H1 (cell line): ENCODE data around the gene CTIF. TPM values are rescaled to one million over a fixed set of nuclear protein-coding genes. Genes with fewer than 3 reads are reported as not detected.

Experiments used
- CTCF ChIA-PET: fragments of 300-600 bp; sonication (Branson Sonifier 250); formaldehyde crosslinking; loops from one replicate; lab custom pipeline; 2021; ENCODE audit not compliant: partially characterized antibody; lab: Charles Lee
- POLR2A ChIA-PET: fragments of 300-600 bp; sonication (Branson Sonifier 250); formaldehyde crosslinking; loops from one replicate; lab custom pipeline; 2021; ENCODE audit warnings: inconsistent platforms; ENCODE audit not compliant: partially characterized antibody; lab: Charles Lee
- DNase-seq, 2 experiments: peaks; one replicate each; pipeline versions ENCODE4 v3.0.0 to v3.0.0-alpha.2; 2010 to 2022; ENCODE audit warnings: low spot score in 2 of 2, low read depth in 1 of 2, mixed read lengths in 1 of 2
- FAIRE-seq: peaks from 2 replicates; lab custom pipeline; 2011; peaks lifted over from hg19 to GRCh38; lab: Jason Lieb, UNC
- H2AFZ ChIP-seq: 2 replicates; pipeline ENCODE4 v1.8.1; 2012; ENCODE audit warnings: low read length, inconsistent platforms
- H2AK5ac ChIP-seq: 2 replicates; pipeline ENCODE4 v1.6.1; 2013; ENCODE audit warnings: low read depth, low read length
- H2BK120ac ChIP-seq: replicated peaks from 2 replicates; pipeline ENCODE3; 2013; ENCODE audit warnings: low read depth, low read length, inconsistent platforms
- H2BK12ac ChIP-seq: 2 replicates; pipeline ENCODE4 v1.6.1; 2013; ENCODE audit warnings: low read depth, low read length
- H2BK15ac ChIP-seq: 2 replicates; pipeline ENCODE4 v1.6.1; 2013; ENCODE audit warnings: low read length
- H2BK20ac ChIP-seq: 2 replicates; pipeline ENCODE4 v1.6.1; 2013; ENCODE audit warnings: low read length
- H2BK5ac ChIP-seq: 2 replicates; pipeline ENCODE4 v1.6.1; 2013; ENCODE audit warnings: low read depth, low read length
- H3K14ac ChIP-seq: 2 replicates; pipeline ENCODE4 v1.6.1; 2013; ENCODE audit warnings: inconsistent platforms; ENCODE audit not compliant: insufficient read length
- H3K18ac ChIP-seq: 2 replicates; pipeline ENCODE4 v1.6.1; 2013; ENCODE audit warnings: low read length; ENCODE audit errors: extremely low read depth
- H3K23ac ChIP-seq: 2 replicates; pipeline ENCODE4 v1.6.1; 2013; ENCODE audit warnings: inconsistent platforms; ENCODE audit not compliant: insufficient read length
- H3K23me2 ChIP-seq: 2 replicates; pipeline ENCODE4 v1.6.1; 2013; ENCODE audit warnings: low read depth, low read length
- H3K27ac ChIP-seq: 2 replicates; pipeline ENCODE4 v1.6.1; 2011; ENCODE audit warnings: low read depth, low read length, inconsistent platforms
- H3K27me3 ChIP-seq, 4 experiments: replicated peaks in 1 of 4; 1 replicate in 1 of 4; 2 replicates in 3 of 4; pipeline versions ENCODE4 v1.6.1 to v1.8.1; 2011 to 2013; ENCODE audit warnings: low read length in 3 of 4, mild to moderate bottlenecking in 3 of 4, inconsistent platforms in 2 of 4, mixed read lengths in 2 of 4, moderate library complexity in 1 of 4; ENCODE audit not compliant: control insufficient read depth in 3 of 4, insufficient read depth in 3 of 4; ENCODE audit errors: extremely low read depth in 1 of 4
- H3K36me3 ChIP-seq, 4 experiments: 2 replicates each; pipeline versions ENCODE4 v1.6.1 to v1.8.1; 2011 to 2013; ENCODE audit warnings: mild to moderate bottlenecking in 4 of 4, low read length in 3 of 4, moderate library complexity in 2 of 4, control low read depth in 1 of 4, inconsistent platforms in 1 of 4; ENCODE audit not compliant: insufficient read depth in 4 of 4, control insufficient read depth in 2 of 4
- H3K4ac ChIP-seq: replicated peaks from 2 replicates; pipeline ENCODE3; 2013; ENCODE audit warnings: low read length, low read depth, mixed read lengths, inconsistent platforms; ENCODE audit not compliant: insufficient read length
- H3K4me1 ChIP-seq, 4 experiments: replicated peaks in 1 of 4; 1 replicate in 1 of 4; 2 replicates in 3 of 4; pipeline versions ENCODE4 v1.6.1 to v1.8.1; 2011 to 2013; ENCODE audit warnings: low read length in 3 of 4, inconsistent platforms in 2 of 4, mixed read lengths in 1 of 4; ENCODE audit not compliant: insufficient read depth in 4 of 4, control insufficient read depth in 3 of 4
- H3K4me2 ChIP-seq, 2 experiments: 2 replicates each; pipeline versions ENCODE4 v1.6.1 to v1.8.1; 2011 to 2013; ENCODE audit warnings: low read depth in 2 of 2, low read length in 2 of 2, control low read depth in 1 of 2, inconsistent platforms in 1 of 2, mild to moderate bottlenecking in 1 of 2; ENCODE audit not compliant: insufficient read depth in 1 of 2
- H3K4me3 ChIP-seq, 4 experiments: fragments of 200-600, 300-600 bp in 1 of 4; sonication (generic), shearing (Covaris generic), sonication (Bioruptor Twin) in 1 of 4; 2 replicates each; pipeline versions ENCODE4 v1.5.1 to v1.8.1; 2011 to 2016; ENCODE audit warnings: low read length in 4 of 4, low read depth in 3 of 4, control low read depth in 2 of 4, inconsistent platforms in 2 of 4, mild to moderate bottlenecking in 2 of 4, mixed read lengths in 1 of 4, moderate library complexity in 1 of 4; ENCODE audit not compliant: insufficient read depth in 2 of 4; ENCODE audit errors: extremely low read depth in 1 of 4
- H3K56ac ChIP-seq: replicated peaks from 2 replicates; pipeline ENCODE3; 2013; ENCODE audit warnings: low read depth, mild to moderate bottlenecking, mixed read lengths, low read length, inconsistent platforms; ENCODE audit not compliant: insufficient read length
- H3K79me1 ChIP-seq: 2 replicates; pipeline ENCODE4 v1.6.1; 2013; ENCODE audit warnings: low read depth, low read length, control low read depth
- H3K79me2 ChIP-seq, 2 experiments: 2 replicates each; pipeline versions ENCODE4 v1.6.1 to v1.8.1; 2012 to 2013; ENCODE audit warnings: low read length in 2 of 2, mild to moderate bottlenecking in 2 of 2, inconsistent platforms in 1 of 2; ENCODE audit not compliant: insufficient read depth in 2 of 2, control insufficient read depth in 1 of 2
- H3K9ac ChIP-seq, 4 experiments: replicated peaks in 1 of 4; 1 replicate in 1 of 4; 2 replicates in 3 of 4; pipeline versions ENCODE4 v1.6.1 to v1.8.1; 2011 to 2013; ENCODE audit warnings: low read depth in 3 of 4, low read length in 3 of 4, control low read depth in 2 of 4, mild to moderate bottlenecking in 2 of 4, moderate library complexity in 2 of 4, inconsistent platforms in 1 of 4; ENCODE audit errors: extremely low read depth in 1 of 4
- H3K9me3 ChIP-seq, 2 experiments: 2 replicates each; pipeline versions ENCODE4 v1.6.1 to v1.8.1; 2012 to 2013; ENCODE audit warnings: mild to moderate bottlenecking in 2 of 2, moderate library complexity in 2 of 2, control low read depth in 1 of 2, inconsistent platforms in 1 of 2, low read depth in 1 of 2, low read length in 1 of 2, mixed read lengths in 1 of 2; ENCODE audit not compliant: insufficient read depth in 2 of 2
- H4K20me1 ChIP-seq, 2 experiments: replicated peaks in 1 of 2; 2 replicates each; pipeline versions ENCODE3 to v1.8.1; 2011 to 2013; ENCODE audit warnings: inconsistent platforms in 2 of 2, low read length in 2 of 2, mild to moderate bottlenecking in 1 of 2; ENCODE audit not compliant: insufficient read depth in 2 of 2, control insufficient read depth in 1 of 2
- H4K5ac ChIP-seq: 2 replicates; pipeline ENCODE4 v1.6.1; 2013; ENCODE audit warnings: low read length, low read depth, mixed read lengths, inconsistent platforms; ENCODE audit not compliant: insufficient read length
- H4K8ac ChIP-seq: 2 replicates; pipeline ENCODE4 v1.8.0; 2013; ENCODE audit warnings: mild to moderate bottlenecking, moderate library complexity, low read length, inconsistent platforms; ENCODE audit not compliant: insufficient read depth; ENCODE audit errors: extremely low read depth
- H4K91ac ChIP-seq: replicated peaks from 2 replicates; pipeline ENCODE3; 2013; ENCODE audit warnings: low read length, mixed read lengths, inconsistent platforms; ENCODE audit not compliant: insufficient read length
- BRCA1 ChIP-seq: IDR thresholded peaks from 2 replicates; pipeline ENCODE4 v1.6.1; 2012; ENCODE audit warnings: low read depth, low read length, improper control_type of control experiment
- EP300 ChIP-seq, 2 experiments: IDR thresholded peaks; 1 replicate in 1 of 2; 2 replicates in 1 of 2; pipeline ENCODE4 v1.6.1; 2011 to 2012; ENCODE audit warnings: low read depth in 2 of 2, low read length in 2 of 2, mild to moderate bottlenecking in 2 of 2, borderline replicate concordance in 1 of 2, inconsistent platforms in 1 of 2, moderate library complexity in 1 of 2
- EZH2 ChIP-seq: fragments of 200-600 bp; sonication (generic); IDR thresholded peaks from 2 replicates; pipeline ENCODE4 v1.7.1; 2012; ENCODE audit warnings: low read depth, mild to moderate bottlenecking, moderate library complexity, low read length, inconsistent platforms; ENCODE audit not compliant: severe bottlenecking
- HDAC2 ChIP-seq, 2 experiments: fragments of 300-600 bp in 1 of 2; sonication (generic) in 1 of 2; IDR thresholded peaks; 2 replicates each; pipeline ENCODE4 v1.6.1; 2011 to 2012; ENCODE audit warnings: low read depth in 2 of 2, low read length in 2 of 2, mild to moderate bottlenecking in 2 of 2, moderate library complexity in 2 of 2, borderline replicate concordance in 1 of 2, inconsistent platforms in 1 of 2
- KDM4A ChIP-seq: IDR thresholded peaks from one replicate; pipeline ENCODE4 v1.7.1; 2012; ENCODE audit warnings: low read depth, mild to moderate bottlenecking, moderate library complexity, low read length, inconsistent platforms; ENCODE audit not compliant: severe bottlenecking
- MAFK ChIP-seq: IDR thresholded peaks from 2 replicates; pipeline ENCODE4 v1.6.1; 2012; ENCODE audit warnings: low read depth, mild to moderate bottlenecking, improper control_type of control experiment, low read length
- NANOG ChIP-seq: IDR thresholded peaks from 2 replicates; pipeline ENCODE4 v1.6.1; 2011; ENCODE audit warnings: low read length, low read depth, mild to moderate bottlenecking, inconsistent platforms; ENCODE audit not compliant: insufficient read depth, poor library complexity, severe bottlenecking
- NRF1 ChIP-seq: IDR thresholded peaks from 2 replicates; pipeline ENCODE4 v1.6.1; 2011; ENCODE audit warnings: mild to moderate bottlenecking, low read depth, low read length, improper control_type of control experiment
- SIN3A ChIP-seq, 2 experiments: IDR thresholded peaks in 1 of 2; conservative IDR thresholded peaks in 1 of 2; 2 replicates each; pipeline ENCODE4 v1.6.1; 2011 to 2012; ENCODE audit warnings: low read length in 2 of 2, improper control_type of control experiment in 1 of 2, low read depth in 1 of 2, mild to moderate bottlenecking in 1 of 2
- TAF1 ChIP-seq: IDR thresholded peaks from 2 replicates; pipeline ENCODE4 v1.6.1; 2011; ENCODE audit warnings: mild to moderate bottlenecking, low read depth, low read length
- TBP ChIP-seq: IDR thresholded peaks from 2 replicates; pipeline ENCODE4 v1.6.1; 2011; ENCODE audit warnings: low read depth, low read length, improper control_type of control experiment
- ZNF274 ChIP-seq: IDR thresholded peaks from 2 replicates; pipeline ENCODE4 v1.7.0; 2012; ENCODE audit warnings: low read length, borderline replicate concordance; ENCODE audit errors: extremely low read depth
- WGBS, 2 experiments: shearing (Covaris generic) in 1 of 2; methylation state at CpG; one replicate each; pipeline versions ENCODE4 v1.1.6 to v1.1.7; 2013 to 2015; ENCODE audit warnings: low lambda C conversion rate in 2 of 2, mixed read lengths in 2 of 2, inconsistent platforms in 1 of 2, low coverage in 1 of 2, missing lambda C conversion rate in 1 of 2; ENCODE audit not compliant: insufficient replicate concordance in 2 of 2, insufficient coverage in 1 of 2, insufficient read length in 1 of 2; ENCODE audit errors: extremely low coverage in 1 of 2, missing lambda C conversion rate in 1 of 2; 5-methylcytosine and 5-hydroxymethylcytosine counted together
- polyA plus RNA-seq, 7 experiments: library from polyadenylated mRNA; depleted of rRNA in 3 of 7; stranded (reverse) in 5 of 7; unstranded in 2 of 7; fragments of >200 nt in 5 of 7; fragments of 200-250 nt in 2 of 7; gene quantifications; 1 replicate in 5 of 7; 2 replicates in 1 of 7; 4 replicates in 1 of 7; pipeline versions ENCODE4 v1.2.1 to v1.2.3, GENCODE V29; 2011 to 2013; ENCODE audit warnings: missing spikeins in 2 of 7, mixed read lengths in 2 of 7
- total RNA-seq: library from RNA; stranded (reverse); fragmentation: NEBNext Ultra II Directional; extraction: Animal tissue kit (Norgen Biotek cat#: 25700); gene quantifications from 2 replicates; pipeline ENCODE4 v1.2.1, GENCODE V29; 2021

The CTIF gene
- total and polyA plus RNA-seq, 2 of the 8 experiments (the other 6 are each of a cell fraction or from before 2014, with no cell fraction given): 9.0 to 17.8 TPM

- POLR2A ChIA-PET: no interaction called here
- Histone ChIP-seq H3K14ac (no peak overlapping the region), H3K23ac (no peak overlapping the region), H3K4me3 (no peak overlapping the region), H2BK20ac (no peak overlapping the region), H2BK15ac (no peak overlapping the region), H3K36me3 (no peaks in the 10 kb centered on the region; a peak in 1 of 8 replicates), H3K27me3 (no peaks in the 10 kb centered on the region), H3K79me1 (no peaks in the 10 kb centered on the region), H3K23me2 (no peaks in the 10 kb centered on the region), H4K91ac (no peak overlapping the region), H3K9ac (no peak overlapping the region), H4K20me1 (no peaks in the 10 kb centered on the region), H3K4ac (no peak overlapping the region), H2BK120ac (no peak overlapping the region), H3K56ac (no peak overlapping the region), H2BK12ac (no peak overlapping the region), H3K79me2 (no peaks in the 10 kb centered on the region), H2AFZ (no peak overlapping the region), H3K18ac (no peak overlapping the region), H3K27ac (no peak overlapping the region), H2AK5ac (no peak overlapping the region), H3K4me2 (no peak overlapping the region), H4K8ac (no peak overlapping the region), H2BK5ac (no peak overlapping the region), H3K4me1 (peaks cover 0 to 5% (median 1%) of the 10 kb centered on the region in 4 experiments; a peak in 2 of 7 replicates), H3K9me3 (no peaks in the 10 kb centered on the region), H4K5ac (no peak overlapping the region)
- DNase-seq (no peak), FAIRE-seq (no peak)
- WGBS, 2 experiments: 87% methylated on average over 5 of the region's 5 CpGs; no CpG with 5 or more reads in 1 of the 2 experiments
- CTCF ChIA-PET: interaction anchor here (0.6 to 4.3 kb wide), 11 partner anchors 12 to 560 kb away, joined by 3 to 17 read pairs (median 4); no protein-coding TSS in a partner anchor
- TF ChIP-seq MAFK (no peak), SIN3A (conservative IDR thresholded peaks at IDR 0.05 in 1 of 2, IDR thresholded peaks at IDR 0.05 in 1 of 2; ENCODE audit: low read depth in 1 of 2, low read length in 2 of 2) (no peak), KDM4A (no peak), HDAC2 (IDR thresholded peaks at IDR 0.05; ENCODE audit: borderline replicate concordance in 1 of 2, low read depth in 2 of 2, low read length in 2 of 2) (no peak), NRF1 (no peak), TAF1 (no peak), ZNF274 (no peak), NANOG (no peak), TBP (no peak), EZH2 (no peak), BRCA1 (no peak), EP300 (IDR thresholded peaks at IDR 0.05; ENCODE audit: borderline replicate concordance in 1 of 2, low read depth in 2 of 2, low read length in 2 of 2) (no peak)
These were observed 246.3 kb downstream of the CTIF start for GRCh38 chr18:48785091-48785614.
